ENCODE measurements around the gene DPEP1.

DPEP1 gene

DNA sequence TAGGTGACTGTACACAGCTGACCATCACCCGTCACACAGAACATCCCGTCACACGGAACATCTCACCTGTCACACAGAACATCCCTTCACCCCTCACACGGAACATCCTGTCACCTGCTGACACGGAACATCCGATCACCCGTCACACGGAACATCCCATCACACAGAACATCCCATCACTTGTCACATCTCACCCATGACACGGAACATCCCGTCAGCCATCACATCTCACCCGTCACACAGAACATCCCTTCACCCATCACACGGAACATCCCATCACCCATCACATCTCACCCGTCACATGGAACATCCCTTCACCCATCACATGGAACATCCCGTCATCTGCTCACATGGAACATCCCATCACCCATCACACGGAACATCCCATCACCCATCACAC is 34.1 kb upstream of the DPEP1 start:
- no peak overlapping the region for H3K4me3 ChIP-seq (ENCODE audit: control insufficient read depth, low read depth, low read length)
- TF ChIP-seq, protein P1, sequence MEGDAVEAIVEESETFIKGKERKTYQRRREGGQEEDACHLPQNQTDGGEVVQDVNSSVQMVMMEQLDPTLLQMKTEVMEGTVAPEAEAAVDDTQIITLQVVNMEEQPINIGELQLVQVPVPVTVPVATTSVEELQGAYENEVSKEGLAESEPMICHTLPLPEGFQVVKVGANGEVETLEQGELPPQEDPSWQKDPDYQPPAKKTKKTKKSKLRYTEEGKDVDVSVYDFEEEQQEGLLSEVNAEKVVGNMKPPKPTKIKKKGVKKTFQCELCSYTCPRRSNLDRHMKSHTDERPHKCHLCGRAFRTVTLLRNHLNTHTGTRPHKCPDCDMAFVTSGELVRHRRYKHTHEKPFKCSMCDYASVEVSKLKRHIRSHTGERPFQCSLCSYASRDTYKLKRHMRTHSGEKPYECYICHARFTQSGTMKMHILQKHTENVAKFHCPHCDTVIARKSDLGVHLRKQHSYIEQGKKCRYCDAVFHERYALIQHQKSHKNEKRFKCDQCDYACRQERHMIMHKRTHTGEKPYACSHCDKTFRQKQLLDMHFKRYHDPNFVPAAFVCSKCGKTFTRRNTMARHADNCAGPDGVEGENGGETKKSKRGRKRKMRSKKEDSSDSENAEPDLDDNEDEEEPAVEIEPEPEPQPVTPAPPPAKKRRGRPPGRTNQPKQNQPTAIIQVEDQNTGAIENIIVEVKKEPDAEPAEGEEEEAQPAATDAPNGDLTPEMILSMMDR (conservative IDR thresholded peaks at IDR 0.05; ENCODE audit: control insufficient read depth, insufficient read depth, low read depth, low read length), result no peak
- DNase-seq (ENCODE audit: low read depth), result no peak

GRCh38 chr16:89581045-89581695 is 32.3 kb upstream of the DPEP1 start:
- DNase-seq (ENCODE audit: low read depth), result peak; percentile 99
- TF ChIP-seq, protein P1 (conservative IDR thresholded peaks at IDR 0.05; ENCODE audit: control insufficient read depth, insufficient read depth, low read depth, low read length), result no peak
- no peak overlapping the region for H3K4me3 ChIP-seq (ENCODE audit: control insufficient read depth, low read depth, low read length)

DNA sequence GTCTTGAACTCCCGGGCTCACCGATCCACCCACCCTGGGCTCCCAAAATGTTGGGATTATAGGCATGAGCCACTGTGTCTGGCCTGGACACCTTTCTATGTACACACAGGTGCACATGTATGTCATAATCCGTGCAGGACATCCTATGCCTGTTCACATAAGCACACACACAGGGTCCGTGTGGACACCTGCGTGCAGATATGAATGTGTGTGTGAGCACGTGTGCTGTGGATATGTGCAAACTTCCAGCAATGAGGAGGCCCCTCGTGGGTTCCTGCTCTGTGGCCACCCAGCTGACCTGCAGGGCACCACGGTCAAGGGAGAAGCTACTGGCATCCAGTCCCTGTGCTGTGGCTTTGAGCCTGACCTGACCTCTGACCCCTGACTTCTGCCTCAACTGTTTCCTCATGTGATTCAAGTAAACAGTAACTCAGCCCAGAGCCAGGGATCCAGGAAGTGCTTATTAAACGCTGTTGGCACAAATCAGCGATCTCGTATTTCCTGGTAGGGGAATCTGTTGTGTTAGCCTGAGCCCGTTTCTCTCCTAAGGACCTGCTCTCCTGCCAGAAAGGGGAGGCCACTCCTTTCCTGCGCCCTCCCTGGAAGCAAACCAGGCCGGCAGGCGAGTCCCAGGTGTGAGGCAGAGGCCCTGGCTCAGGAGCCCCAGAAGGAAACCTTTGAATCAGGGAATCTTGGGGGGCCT is 31.4 kb upstream of the DPEP1 start:
- TF ChIP-seq, protein P1 (conservative IDR thresholded peaks at IDR 0.05; ENCODE audit: control insufficient read depth, insufficient read depth, low read depth, low read length), result no peak
- no peak overlapping the region for H3K4me3 ChIP-seq (ENCODE audit: control insufficient read depth, low read depth, low read length)
- peak; percentile 92 for DNase-seq (ENCODE audit: low read depth)

- no peak for DNase-seq (ENCODE audit: low read depth)
- H3K4me3 ChIP-seq (ENCODE audit: control insufficient read depth, low read depth, low read length), result no peak overlapping the region
- TF ChIP-seq, protein P1 (conservative IDR thresholded peaks at IDR 0.05; ENCODE audit: control insufficient read depth, insufficient read depth, low read depth, low read length), result no peak
Measured at GRCh38 chr16:89582614-89583196, 30.7 kb upstream of the DPEP1 start.

DNA sequence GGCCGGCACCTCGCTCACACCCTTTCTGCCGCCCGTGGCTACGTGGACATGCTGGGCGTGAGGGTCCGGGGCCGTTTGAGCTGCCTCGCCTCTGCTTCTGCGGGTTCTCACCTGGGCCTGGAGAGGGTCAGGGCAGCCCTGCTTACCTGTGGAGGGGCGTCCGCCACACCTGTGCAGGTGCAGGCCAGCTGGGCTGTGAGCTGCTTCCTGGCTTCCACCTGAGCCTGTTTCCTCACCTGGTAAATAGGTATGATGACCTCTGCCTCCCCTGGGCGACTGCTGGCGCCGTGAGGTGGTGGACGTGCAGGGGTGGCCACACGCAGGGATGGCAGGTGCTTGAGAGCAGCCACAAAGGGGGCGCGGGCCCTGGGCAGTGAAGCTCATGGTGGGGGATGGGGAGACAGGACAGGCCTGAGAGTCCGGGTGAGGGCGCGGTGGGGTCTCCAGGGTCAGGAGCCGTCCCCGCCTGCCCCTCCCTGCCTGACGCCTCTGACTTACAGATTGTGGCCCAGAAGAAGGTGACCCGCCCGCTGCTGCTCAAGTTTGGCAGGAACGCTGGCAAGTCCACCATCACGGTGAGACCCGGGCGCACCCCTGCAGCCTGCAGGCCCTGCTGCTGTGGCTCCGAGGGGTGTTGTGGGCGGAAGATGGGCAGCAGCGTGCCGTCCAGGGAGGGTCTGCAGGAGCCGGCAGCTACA is 30.1 kb upstream of the DPEP1 start:
- no peak for DNase-seq (ENCODE audit: low read depth)
- TF ChIP-seq, protein P1 (conservative IDR thresholded peaks at IDR 0.05; ENCODE audit: control insufficient read depth, insufficient read depth, low read depth, low read length), result no peak
- H3K4me3 ChIP-seq (ENCODE audit: control insufficient read depth, low read depth, low read length), result no peak overlapping the region

DNA sequence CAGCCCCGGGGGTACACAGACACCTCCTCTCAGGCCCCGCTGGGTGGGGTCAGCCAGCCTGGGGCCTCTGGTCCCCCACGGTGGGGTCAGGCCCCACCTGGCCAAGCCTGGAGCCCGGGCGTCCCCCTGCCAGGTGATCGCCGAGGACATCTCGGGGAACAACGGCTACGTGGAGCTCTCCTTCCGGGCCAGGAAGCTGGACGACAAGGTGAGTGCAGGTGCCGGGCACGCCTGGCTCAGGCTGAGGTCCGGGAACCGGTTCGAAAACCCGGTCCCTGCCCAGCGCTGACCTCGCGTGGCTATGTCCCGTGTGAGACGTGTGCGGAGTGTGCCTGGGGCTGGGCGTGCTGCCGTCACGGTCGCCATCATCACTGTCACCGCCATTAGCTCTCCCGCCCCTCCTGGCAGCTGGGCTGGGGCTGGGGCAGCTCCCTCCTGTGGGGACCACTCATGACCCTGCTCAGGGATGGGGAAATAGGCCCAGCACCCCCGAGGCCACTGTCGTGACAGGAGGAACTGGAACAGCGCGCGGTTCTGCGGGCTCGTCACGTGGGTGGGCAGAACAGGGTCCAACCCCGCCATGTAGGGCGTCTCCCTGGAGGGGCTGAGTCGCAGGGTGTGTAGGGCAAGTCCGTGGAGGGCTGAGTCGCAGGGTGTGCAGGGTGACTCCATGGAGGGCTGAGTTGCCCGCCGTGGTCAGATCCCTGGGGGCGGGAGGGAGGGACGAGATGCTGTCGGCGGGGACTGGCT is 29.4 kb upstream of the DPEP1 start:
- DNase-seq (ENCODE audit: low read depth), result no peak
- TF ChIP-seq, protein P1 (conservative IDR thresholded peaks at IDR 0.05; ENCODE audit: control insufficient read depth, insufficient read depth, low read depth, low read length), result no peak
- H3K4me3 ChIP-seq (ENCODE audit: control insufficient read depth, low read depth, low read length), result no peak overlapping the region
